Measurements from ENCODE around the gene SHMT1.
"Not testable (repeated sequence)": the region's sequence is repeated elsewhere in the genome, so short reads cannot be mapped to it uniquely, and the experiment has no call there.

The SHMT1 gene

GRCh38 chr17:18363101-18364049 lies at the start of gene SHMT1:
SHMT1 (minus strand) TSS chr17:18363550; CDS start chr17:18355981, 7,569 bp downstream.
- DNase-seq (ENCODE audit: low read depth in 2 of 2): peak; percentile 77 to 78

DNA sequence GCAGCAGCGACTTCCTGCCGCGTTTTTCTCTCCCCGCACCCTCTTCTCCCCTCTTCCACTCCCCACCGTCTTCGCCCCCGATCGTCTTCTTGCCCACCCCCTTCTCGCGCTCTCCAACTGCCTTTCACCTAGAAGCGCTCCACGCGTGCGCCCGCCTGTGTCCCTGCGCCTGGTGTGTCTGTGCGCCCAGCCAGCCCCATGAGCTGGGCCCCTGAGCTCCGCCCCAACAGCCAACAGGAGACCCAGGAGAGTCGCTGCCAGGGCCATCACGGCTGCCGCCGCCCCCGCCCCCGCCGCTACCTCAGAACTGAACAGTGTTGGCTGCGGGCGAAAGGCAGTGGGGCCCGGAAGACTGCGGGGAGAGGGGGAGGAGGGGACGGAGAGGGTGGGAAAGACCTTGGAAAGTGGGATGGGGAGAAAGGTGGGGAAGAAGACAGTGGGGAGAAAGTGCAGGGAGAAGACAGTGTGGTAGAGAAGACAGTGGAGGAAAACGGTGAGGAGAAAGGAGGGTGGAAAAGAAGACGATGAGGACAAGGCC lies 48.7 kb upstream of the SHMT1 start:
- not testable (repeated sequence) for DNase-seq (ENCODE audit: low read depth in 2 of 2)

GRCh38 chr17:18411377-18411864 lies 48.1 kb upstream of the SHMT1 start:
- not testable (repeated sequence) for DNase-seq (ENCODE audit: low read depth in 2 of 2)

- DNase-seq (ENCODE audit: low read depth in 2 of 2): not testable (repeated sequence)
These were observed 47.4 kb upstream of the SHMT1 start for GRCh38 chr17:18410736-18411135.

DNA sequence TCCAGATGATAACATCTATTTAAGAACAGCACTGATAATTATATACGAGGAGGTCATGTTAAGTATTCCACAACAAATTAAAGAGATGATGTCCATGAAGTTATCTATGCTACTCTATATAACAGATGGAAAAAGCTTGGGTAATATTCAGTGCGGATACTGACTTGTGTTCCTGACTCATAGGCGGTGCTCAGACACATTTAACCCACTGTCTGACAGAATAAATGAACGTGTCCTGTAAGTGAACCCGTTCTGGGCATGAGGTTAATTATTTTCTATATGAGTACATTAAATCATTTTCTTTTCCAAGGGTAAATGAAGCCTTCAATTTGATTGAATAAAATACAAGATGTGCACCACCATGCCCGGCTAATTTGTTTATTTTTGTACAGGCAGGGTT lies 46.0 kb upstream of the SHMT1 start:
- not testable (repeated sequence) for DNase-seq (ENCODE audit: low read depth in 2 of 2)

GRCh38 chr17:18408906-18409305 lies 45.6 kb upstream of the SHMT1 start:
- DNase-seq (ENCODE audit: low read depth in 2 of 2): not testable (repeated sequence)

- not testable (repeated sequence) for DNase-seq (ENCODE audit: low read depth in 2 of 2)
These were observed 40.3 kb upstream of the SHMT1 start for GRCh38 chr17:18403604-18404003.

DNA sequence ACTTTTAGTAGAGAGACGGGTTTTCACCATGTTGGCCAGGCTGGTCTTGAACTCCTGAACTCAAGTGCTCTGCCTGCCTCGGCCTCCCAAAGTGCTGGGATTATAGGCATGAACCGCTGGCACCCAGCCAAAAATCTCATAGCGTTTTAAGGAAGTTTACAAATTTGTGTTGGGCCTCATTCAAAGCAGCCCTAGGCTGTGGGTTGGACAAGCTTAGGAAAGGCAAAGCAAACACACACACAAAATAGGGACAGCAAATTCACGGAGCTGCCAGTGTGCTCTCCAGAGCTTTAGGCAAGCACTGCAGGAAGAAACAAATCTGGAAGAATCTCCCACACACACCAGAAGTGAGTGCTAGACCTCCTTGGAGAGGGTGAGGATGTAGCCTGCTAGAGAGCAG lies 39.8 kb upstream of the SHMT1 start:
- not testable (repeated sequence) for DNase-seq (ENCODE audit: low read depth in 2 of 2)

GRCh38 chr17:18401872-18402590 lies 38.7 kb upstream of the SHMT1 start:
- not testable (repeated sequence) for DNase-seq (ENCODE audit: low read depth in 2 of 2)

- DNase-seq (ENCODE audit: low read depth in 2 of 2): not testable (repeated sequence)
These were observed 25.4 kb upstream of the SHMT1 start for GRCh38 chr17:18388728-18389127.

DNA sequence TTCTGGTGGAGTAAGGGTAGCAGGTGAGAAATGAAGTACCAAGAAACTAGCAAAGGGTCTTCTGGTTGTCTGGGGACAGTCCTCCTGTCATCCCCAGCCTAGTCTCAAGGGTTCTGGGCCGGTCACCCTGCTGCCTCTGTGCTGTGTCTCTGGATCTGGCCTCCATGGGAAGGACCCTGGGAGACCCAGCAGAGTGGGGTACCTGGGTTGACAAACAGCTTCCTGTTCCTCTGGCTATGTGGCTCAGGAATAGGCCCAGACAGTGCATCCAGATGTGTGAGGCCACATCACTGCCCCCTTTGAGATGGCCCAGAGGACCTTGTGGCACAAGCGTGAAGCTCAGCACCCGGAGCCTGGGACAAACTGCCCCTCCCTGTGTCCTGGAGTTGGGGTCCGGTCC lies 24.9 kb upstream of the SHMT1 start:
- DNase-seq (ENCODE audit: low read depth in 2 of 2): not testable (repeated sequence)

DNA sequence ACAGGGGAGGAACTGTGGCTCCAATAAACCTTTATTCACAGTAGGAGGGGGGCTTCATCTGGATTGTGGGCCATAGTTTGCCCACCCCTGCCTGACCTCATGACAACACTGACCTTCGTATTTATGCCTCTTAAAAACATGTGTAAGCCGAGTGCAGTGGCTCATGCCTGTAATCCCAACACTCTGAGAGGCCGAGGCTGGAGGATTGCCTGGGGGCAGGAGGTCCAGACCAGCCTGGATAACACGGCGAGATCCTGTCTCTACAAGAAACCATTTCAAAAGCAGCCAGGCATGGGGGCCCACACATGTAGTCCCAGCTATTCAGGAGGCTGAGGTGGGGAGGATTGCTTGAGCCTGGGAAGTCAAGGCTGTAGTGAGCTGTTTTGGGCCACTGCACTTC lies 24.2 kb upstream of the SHMT1 start:
- DNase-seq (ENCODE audit: low read depth in 2 of 2): not testable (repeated sequence)

GRCh38 chr17:18384271-18384670 lies 20.9 kb upstream of the SHMT1 start:
- DNase-seq (ENCODE audit: low read depth in 2 of 2): not testable (repeated sequence)

DNA sequence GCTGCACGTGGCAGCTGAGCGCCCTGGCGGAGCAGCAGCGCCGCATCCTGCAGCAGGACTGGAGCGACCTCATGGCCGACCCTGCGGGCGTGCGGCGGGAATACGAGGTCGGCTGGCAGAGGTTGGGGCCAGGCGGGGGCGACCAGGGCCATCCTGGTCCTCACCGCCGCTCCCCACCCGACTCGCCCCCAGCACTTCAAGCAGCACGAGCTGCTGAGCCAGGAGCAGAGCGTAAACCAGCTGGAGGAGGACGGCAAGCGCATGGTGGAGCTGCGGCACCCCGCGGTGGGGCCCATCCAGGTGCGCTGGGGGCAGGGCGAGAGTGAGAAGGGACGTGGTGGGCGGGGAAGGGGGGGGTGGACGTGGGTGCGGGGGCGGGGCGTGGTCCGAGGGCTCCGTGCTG lies 19.7 kb upstream of the SHMT1 start:
- DNase-seq (ENCODE audit: low read depth in 2 of 2): not testable (repeated sequence)

DNA sequence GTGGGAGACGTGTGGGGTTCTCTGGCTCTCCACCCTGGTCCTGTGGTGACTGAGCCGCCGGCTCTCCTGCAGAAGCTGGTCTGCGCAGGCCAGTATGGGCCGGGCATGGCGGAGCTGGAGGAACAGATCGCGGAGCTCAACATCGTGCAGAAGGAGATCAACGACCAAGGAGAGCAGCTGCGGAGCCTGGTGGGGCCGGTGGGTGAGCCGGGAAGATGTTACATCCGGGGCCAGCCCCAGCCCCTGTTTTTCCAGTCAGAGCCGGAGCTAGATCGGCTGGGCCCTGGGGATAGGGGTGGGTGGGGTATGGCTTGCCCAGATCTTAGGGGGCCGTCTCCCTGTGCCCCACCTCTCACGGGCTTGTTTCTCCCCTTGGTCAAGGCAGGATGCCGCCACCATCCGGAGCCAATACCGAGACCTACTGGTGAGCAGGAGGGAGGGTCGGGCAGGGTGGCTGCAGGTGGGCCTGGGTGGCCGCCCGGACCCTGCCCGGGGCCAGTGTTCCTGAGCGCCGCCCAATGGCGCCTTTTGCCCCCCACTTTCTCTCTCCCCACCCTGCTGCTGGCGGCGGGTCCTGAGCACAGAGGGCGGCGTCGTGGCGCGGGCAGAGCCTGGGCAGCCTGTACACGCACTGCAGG lies 19.2 kb upstream of the SHMT1 start:
- DNase-seq (ENCODE audit: low read depth in 2 of 2): no peak

GRCh38 chr17:18381953-18382245 lies 18.5 kb upstream of the SHMT1 start:
- DNase-seq (ENCODE audit: low read depth in 2 of 2): no peak

DNA sequence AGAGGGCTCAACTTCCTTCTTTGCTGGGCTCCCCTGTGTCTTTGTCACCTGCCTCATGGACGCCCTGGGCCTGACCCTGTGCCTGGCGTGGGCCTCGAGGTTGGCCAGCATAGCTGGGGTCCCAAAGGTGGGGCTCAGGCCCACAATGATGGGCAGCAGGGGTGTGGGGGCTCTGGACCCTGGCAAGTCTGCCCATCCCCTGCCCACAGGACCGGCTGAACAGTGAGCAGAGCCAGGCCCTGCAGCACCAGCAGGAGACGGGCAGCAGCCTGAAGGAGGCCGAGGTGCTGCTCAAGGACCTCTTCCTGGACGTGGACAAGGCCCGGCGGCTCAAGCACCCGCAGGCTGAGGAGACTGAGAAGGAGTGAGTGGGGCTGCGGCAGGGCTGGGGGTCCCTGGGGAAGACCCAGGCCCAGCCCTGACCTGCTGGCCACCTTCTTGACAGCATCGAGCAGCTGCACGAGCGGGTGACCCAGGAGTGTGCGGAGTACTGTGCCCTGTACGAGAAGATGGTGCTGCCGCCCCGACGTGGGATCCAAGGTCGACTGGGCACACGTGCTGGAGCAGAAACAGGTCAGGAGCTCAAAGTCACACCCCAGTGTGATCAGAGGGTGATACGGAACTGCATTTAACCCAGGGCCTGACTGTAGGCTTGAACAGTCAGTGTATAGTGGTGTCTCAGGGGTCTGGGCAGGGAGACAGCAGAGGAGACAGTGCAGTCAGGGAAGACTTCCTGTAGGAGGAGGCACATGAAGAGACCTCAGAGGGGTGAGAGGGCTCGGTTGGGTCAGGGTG lies 18.0 kb upstream of the SHMT1 start:
- no peak for DNase-seq (ENCODE audit: low read depth in 2 of 2)

DNA sequence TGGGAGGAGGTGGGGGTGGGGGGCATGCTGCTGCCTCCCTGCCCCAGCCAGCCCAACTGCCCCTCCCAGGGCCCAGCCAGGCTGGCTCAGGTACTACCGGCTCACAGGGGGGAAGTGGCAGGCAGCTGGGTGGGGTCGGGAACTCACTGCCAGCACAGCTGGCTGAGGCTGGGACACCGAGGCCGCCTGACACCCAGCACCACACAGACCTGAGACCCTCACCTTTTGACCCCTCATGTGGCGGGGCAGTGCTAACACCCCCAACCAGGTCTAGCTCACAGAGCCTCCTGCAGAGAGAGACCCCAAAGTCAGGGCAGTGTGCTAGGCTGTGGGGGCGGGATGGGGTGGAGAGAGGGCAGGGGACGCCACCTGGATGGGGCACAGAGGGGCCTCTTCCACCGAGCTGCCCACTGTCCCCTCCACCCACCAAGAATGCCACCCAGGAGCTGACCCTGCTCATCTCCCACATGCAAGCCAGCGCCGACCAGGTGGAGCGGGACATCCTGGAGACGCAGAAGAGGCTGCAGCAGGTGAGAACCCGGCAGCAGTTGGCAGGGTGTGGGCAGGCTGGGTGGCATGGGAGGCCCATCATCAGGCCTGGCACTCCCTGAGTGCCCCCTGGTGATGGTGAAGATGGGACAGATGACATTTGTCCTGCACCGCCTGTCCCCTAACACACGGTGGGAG lies 17.3 kb upstream of the SHMT1 start:
- no peak for DNase-seq (ENCODE audit: low read depth in 2 of 2)

DNA sequence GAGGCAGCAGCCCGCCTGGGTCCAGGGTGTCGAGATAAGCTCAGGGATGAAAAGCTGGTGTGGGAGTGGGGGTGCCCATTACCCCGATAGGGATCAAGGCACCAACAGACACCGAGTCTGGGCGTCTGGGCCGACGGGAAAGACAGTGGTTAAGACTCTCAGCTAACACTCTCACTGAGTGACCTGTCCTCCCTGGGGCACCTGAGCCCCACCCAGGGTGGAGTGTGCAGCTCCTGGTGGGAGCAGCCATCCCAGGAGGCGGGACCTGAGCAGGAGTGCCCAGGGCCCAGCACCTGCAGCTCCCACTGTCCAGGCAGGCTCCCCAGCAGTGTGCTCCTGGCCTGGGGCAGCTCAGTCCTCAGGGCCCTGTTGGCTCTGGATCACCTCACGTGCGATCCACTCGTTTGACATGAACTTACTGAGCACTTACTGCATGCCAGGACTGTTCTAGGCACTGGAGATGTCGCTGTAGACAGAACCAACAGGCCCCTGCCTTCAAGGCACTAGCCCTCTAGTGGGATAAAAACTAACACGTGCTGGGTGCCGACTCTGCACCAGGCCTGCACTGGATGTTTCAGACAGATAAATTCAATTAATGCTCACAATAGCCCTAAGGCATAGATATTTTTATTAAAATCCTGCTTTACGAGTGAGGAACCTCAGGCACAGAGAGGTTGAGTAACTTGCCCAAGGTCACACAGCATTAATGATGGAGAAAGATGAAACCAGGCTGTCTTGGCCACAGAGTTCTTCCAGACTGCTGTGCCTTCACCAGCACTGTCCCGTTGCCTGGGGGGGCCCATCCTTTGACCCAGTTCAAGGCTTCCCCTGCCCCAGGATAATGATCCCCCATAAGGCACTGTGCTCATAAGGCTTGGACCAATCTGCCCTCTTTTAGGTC lies 16.1 kb upstream of the SHMT1 start:
- DNase-seq (ENCODE audit: low read depth in 2 of 2): no peak

Measured in stimulated activated CD8-positive, alpha-beta memory T cell treated with anti-CD3 and anti-CD28 coated beads, Interleukin-7, amount 100 ng/mL, for 1 hour (primary cell).